ENCODE data around the gene AAK1. TPM values are rescaled to one million over a fixed set of nuclear protein-coding genes. Genes with fewer than 3 reads are reported as not detected.
A peak's percentile ranks its signal among the peaks of the same experiment; 100 is the strongest.
"Not testable (repeated sequence)": the region's sequence is repeated elsewhere in the genome, so short reads cannot be mapped to it uniquely, and the experiment has no call there.

AAK1 gene
- total RNA-seq, 1 donor from 2014 or later: 48.6 TPM

DNA sequence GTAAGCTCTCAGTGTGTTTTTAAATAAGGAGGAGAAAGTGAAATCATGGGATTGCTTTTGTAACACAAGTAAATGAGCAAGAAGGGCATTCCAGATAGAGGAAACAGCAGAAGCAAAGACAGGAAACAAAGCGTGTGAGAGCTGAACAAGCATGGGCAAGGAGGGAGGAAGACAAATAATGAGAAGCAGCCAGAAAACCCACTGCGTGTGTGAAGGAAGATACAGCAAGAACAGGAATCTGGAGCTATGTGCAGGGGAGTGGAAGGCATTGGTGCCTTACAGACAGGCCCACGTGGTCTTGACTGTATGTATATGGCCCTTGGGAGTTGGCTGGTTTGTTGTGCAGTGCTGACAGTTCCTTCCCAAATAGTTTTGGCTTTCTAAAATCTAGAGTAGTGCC lies 88.6 kb downstream of the AAK1 start:
- peaks cover 13% of the 10 kb centered on the region for H3K4me1 ChIP-seq
- peak overlapping the region; percentile 24 for H3K27ac ChIP-seq
- DNase-seq (ENCODE audit: extremely low spot score in 2 of 2): no peak
- no peak overlapping the region for H3K4me3 ChIP-seq
- no peaks in the 10 kb centered on the region for H3K9me3 ChIP-seq
- no peaks in the 10 kb centered on the region for H3K27me3 ChIP-seq
- TF ChIP-seq POLR2A (IDR thresholded peaks at IDR 0.05) (no peak), POLR2AphosphoS5 (IDR thresholded peaks at IDR 0.05; ENCODE audit: insufficient read depth in 1 of 2, low read depth in 1 of 2) (no peak)
- TF ChIP-seq, protein P1, sequence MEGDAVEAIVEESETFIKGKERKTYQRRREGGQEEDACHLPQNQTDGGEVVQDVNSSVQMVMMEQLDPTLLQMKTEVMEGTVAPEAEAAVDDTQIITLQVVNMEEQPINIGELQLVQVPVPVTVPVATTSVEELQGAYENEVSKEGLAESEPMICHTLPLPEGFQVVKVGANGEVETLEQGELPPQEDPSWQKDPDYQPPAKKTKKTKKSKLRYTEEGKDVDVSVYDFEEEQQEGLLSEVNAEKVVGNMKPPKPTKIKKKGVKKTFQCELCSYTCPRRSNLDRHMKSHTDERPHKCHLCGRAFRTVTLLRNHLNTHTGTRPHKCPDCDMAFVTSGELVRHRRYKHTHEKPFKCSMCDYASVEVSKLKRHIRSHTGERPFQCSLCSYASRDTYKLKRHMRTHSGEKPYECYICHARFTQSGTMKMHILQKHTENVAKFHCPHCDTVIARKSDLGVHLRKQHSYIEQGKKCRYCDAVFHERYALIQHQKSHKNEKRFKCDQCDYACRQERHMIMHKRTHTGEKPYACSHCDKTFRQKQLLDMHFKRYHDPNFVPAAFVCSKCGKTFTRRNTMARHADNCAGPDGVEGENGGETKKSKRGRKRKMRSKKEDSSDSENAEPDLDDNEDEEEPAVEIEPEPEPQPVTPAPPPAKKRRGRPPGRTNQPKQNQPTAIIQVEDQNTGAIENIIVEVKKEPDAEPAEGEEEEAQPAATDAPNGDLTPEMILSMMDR (IDR thresholded peaks at IDR 0.05): no peak
- no peaks in the 10 kb centered on the region for H3K36me3 ChIP-seq
- intact Hi-C loops (cut with DNase I): no loop called here

DNA sequence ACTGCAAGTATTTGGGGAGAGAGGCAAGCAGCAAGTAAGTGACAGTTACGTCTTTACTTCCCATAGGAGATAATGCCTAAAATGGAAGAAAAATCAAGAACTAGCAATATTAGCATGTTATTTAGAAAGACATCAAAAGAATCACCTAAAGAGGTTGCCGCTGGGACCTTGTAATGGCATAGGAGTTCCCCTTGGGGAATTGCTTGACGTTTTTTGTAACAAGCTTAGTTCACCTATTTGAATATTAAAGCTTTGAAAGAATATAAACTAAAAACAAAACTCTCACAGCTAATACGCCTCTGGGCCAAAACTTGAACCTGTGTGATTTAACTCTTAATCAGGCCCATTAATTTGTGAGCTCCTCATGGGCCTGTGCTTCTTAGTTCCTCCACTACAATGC lies 89.0 kb downstream of the AAK1 start:
- Histone ChIP-seq H3K27me3 (no peaks in the 10 kb centered on the region), H3K4me3 (no peak overlapping the region), H3K36me3 (no peaks in the 10 kb centered on the region), H3K9me3 (no peaks in the 10 kb centered on the region), H3K27ac (peak overlapping the region; percentile 24), H3K4me1 (peaks cover 13% of the 10 kb centered on the region)
- intact Hi-C loops (cut with DNase I): no loop called here
- no peak for TF ChIP-seq POLR2A (IDR thresholded peaks at IDR 0.05)
- DNase-seq (ENCODE audit: extremely low spot score in 2 of 2): no peak

DNA sequence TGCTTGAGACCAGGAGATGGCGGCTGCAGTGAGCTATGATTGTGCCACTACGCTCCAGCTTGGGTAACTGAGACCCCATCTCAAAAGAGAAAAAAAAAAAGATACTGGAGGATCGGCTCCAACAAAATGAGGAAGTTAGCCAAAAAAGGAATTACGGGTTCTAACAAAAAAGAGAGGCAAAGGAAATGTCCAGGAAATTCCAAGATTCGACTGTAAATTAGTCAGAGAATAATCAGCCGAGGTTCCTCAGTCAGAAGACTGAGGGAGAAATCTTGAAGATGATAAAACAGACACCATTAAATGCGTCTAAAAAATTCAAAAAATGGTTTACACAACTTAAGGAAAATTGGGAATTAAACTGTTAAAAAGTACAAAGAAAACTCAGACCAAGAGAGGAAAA lies 89.5 kb downstream of the AAK1 start:
- TF ChIP-seq POLR2AphosphoS5 (IDR thresholded peaks at IDR 0.05; ENCODE audit: insufficient read depth in 1 of 2, low read depth in 1 of 2) (no peak), POLR2A (IDR thresholded peaks at IDR 0.05) (no peak)
- TF ChIP-seq, protein P1 (IDR thresholded peaks at IDR 0.05): no peak
- intact Hi-C loops (cut with DNase I): no loop called here

DNA sequence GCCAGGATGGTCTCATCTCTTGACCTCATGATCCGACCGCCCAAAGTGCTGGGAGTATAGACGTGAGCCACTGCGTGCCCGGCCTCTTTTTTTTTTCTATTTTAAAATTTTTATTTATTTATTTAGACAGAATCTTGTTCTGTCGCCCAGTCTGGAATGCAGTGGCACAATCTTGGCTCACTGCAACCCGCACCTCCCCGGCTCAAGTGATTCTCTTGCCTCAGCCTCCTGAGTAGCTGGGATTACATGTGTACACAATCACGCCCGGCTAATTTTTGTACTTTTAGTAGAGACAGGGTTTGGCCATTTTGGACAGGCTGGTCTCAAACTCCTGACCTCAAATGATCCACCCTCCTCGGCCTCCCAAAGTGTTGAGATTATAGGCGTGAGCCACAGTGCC lies 93.0 kb downstream of the AAK1 start:
- H3K9me3 ChIP-seq; intact Hi-C loops (cut with DNase I); H3K27me3 ChIP-seq; H3K27ac ChIP-seq; H3K36me3 ChIP-seq; H3K4me3 ChIP-seq; DNase-seq (ENCODE audit: extremely low spot score in 2 of 2): not testable (repeated sequence)
- peaks cover 13% of the 10 kb centered on the region for H3K4me1 ChIP-seq

More for the DNA sequence above, 89.5 kb downstream of the AAK1 start:
- no peaks in the 10 kb centered on the region for H3K36me3 ChIP-seq
- H3K4me3 ChIP-seq: no peak overlapping the region
- H3K4me1 ChIP-seq: peaks cover 13% of the 10 kb centered on the region
- no peak for DNase-seq (ENCODE audit: extremely low spot score in 2 of 2)
- no peaks in the 10 kb centered on the region for H3K9me3 ChIP-seq
- H3K27me3 ChIP-seq: no peaks in the 10 kb centered on the region
- H3K27ac ChIP-seq: no peak overlapping the region

DNA sequence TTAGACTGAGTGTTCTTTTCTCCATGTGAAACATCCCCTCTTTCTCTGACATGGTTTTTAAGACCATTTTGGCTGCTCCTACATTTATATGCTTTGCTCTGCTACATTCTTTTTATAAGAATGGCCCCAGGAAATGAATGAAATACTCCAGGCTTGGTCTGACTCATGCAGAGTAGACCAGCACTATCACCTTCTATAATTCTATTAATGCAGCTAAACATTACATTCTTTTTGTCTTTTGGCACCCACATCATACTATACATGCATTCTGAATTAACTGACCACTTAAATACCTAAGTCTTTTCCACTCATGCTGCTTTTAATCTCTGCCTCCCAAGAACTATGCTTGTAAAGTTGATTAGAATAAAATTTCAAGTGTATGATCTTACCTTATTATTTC lies 94.1 kb downstream of the AAK1 start:
- intact Hi-C loops (cut with DNase I): no loop called here
- no peak for DNase-seq (ENCODE audit: extremely low spot score in 2 of 2)

DNA sequence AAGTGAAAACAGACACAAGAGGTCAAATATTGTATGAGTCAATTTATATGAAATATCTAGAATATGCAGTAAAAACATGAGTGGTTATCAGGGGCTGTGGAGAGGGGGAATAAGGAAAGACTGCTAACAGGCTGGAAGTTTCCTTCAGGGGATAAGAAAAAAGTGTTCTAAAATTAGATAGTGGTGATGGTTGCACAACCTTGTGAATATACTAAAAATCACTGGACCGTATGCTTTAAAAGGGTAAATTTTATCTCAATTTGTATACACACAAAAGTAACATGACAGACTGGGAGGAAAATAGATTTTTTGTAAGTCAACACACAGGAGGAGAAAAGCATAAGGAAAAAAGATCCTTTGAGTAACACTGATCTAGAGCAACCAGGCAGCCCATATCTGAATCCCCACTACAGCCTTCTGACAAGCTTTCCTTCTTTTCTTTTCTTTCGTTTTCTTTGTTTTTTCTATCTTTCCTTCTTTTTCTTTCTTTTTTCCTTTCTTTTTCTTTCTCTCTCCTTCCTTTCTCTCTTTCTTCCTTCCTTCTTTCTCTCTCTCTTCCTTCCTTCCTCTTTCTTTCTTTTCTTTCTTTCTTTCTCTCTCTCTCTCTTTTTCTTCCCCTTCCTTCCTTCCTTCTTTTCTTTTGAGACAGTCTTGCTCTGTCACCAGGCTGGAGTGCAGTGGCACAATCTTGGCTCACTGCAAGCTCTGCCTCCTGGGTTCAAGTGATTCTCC lies 95.4 kb downstream of the AAK1 start:
- Histone ChIP-seq H3K4me3 (no peak overlapping the region), H3K36me3 (peaks cover 0 to under 1% of the 10 kb centered on the region in 2 donors), H3K27me3 (no peaks in the 10 kb centered on the region), H3K9me3 (no peaks in the 10 kb centered on the region), H3K27ac (no peak overlapping the region), H3K4me1 (no peaks in the 10 kb centered on the region)
- intact Hi-C loops (cut with DNase I): no loop called here
- no peak for TF ChIP-seq POLR2A (IDR thresholded peaks at IDR 0.05)
- TF ChIP-seq, protein P1 (IDR thresholded peaks at IDR 0.05): no peak
- no peak for TF ChIP-seq POLR2AphosphoS5 (IDR thresholded peaks at IDR 0.05; ENCODE audit: insufficient read depth in 1 of 2, low read depth in 1 of 2)
- DNase-seq (ENCODE audit: extremely low spot score in 2 of 2): no peak

More for the DNA sequence above, 94.1 kb downstream of the AAK1 start:
- Histone ChIP-seq H3K27me3 (no peaks in the 10 kb centered on the region), H3K27ac (no peak overlapping the region), H3K4me3 (no peak overlapping the region), H3K9me3 (no peaks in the 10 kb centered on the region), H3K4me1 (peaks cover 2% of the 10 kb centered on the region), H3K36me3 (no peaks in the 10 kb centered on the region)
- TF ChIP-seq POLR2A (IDR thresholded peaks at IDR 0.05) (no peak), POLR2AphosphoS5 (IDR thresholded peaks at IDR 0.05; ENCODE audit: insufficient read depth in 1 of 2, low read depth in 1 of 2) (no peak)
- TF ChIP-seq, protein P1 (IDR thresholded peaks at IDR 0.05): no peak
